SKM-1 (cell line): ENCODE data around the gene FPGT.
"Not testable (repeated sequence)": the region's sequence is repeated elsewhere in the genome, so short reads cannot be mapped to it uniquely, and the experiment has no call there.

Experiments used
- DNase-seq: peaks from one replicate; lab custom pipeline; 2025; ENCODE audit not compliant: unreplicated experiment; lab: John Stamatoyannopoulos, UW

Gene FPGT

GRCh38 chr1:74253243-74253824 is 55.3 kb downstream of the FPGT start:
- DNase-seq: not testable (repeated sequence)
